Measurements from ENCODE around the gene HOMER2. TPM values are rescaled to one million over a fixed set of nuclear protein-coding genes. Genes with fewer than 3 reads are reported as not detected.

HOMER2 gene
- total and polyA plus RNA-seq, 2 donors (not counting 1 experiment from before 2014, with no cell fraction given) = 1.1 to 9.9 TPM

GRCh38 chr15:82993144-82993543 lies 40.6 kb upstream of the HOMER2 start:
- no peaks in the 10 kb centered on the region for H3K36me3 ChIP-seq (ENCODE audit: control insufficient read depth, insufficient read depth, low read length)
- TF ChIP-seq EZH2 (IDR thresholded peaks at IDR 0.05; ENCODE audit: low read length, missing control alignments) (no peak), CTCF (conservative IDR thresholded peaks at IDR 0.05 in 1 of 2, IDR thresholded peaks at IDR 0.05 in 1 of 2; ENCODE audit: low read depth in 1 of 2, low read length in 2 of 2) (no peak)
- no peaks in the 10 kb centered on the region for H4K20me1 ChIP-seq (ENCODE audit: control insufficient read depth, extremely low read depth, insufficient read depth, low read length)
- no peaks in the 10 kb centered on the region for H3K27me3 ChIP-seq (ENCODE audit: control insufficient read depth, insufficient read depth, low read length)
- no peak overlapping the region for H3K4me2 ChIP-seq (ENCODE audit: extremely low read depth, insufficient read depth, low read length)
- H3K4me3 ChIP-seq (replicated peaks in 1 of 4; ENCODE audit: control extremely low read depth in 1 of 4, insufficient read depth in 1 of 4, low read depth in 3 of 4, low read length in 4 of 4) = no peak overlapping the region
- H3K9me3 ChIP-seq (ENCODE audit: control insufficient read depth, insufficient read depth, low read depth, low read length) = no peaks in the 10 kb centered on the region
- no peaks in the 10 kb centered on the region for H3K79me2 ChIP-seq (ENCODE audit: control insufficient read depth, insufficient read depth, low read length)
- no peak overlapping the region for H3K9ac ChIP-seq (ENCODE audit: insufficient read depth, low read length)
- no peaks in the 10 kb centered on the region for H3K4me1 ChIP-seq (ENCODE audit: control insufficient read depth, extremely low read depth, insufficient read depth, low read length)
- H2AFZ ChIP-seq (ENCODE audit: low read length) = no peak overlapping the region
- no peak overlapping the region for H3K27ac ChIP-seq (ENCODE audit: insufficient read depth, low read length)
- no peak for DNase-seq (ENCODE audit: low read depth in 2 of 2)

GRCh38 chr15:82992436-82992998 lies 40.0 kb upstream of the HOMER2 start:
- Histone ChIP-seq H3K4me3 (replicated peaks in 1 of 4; ENCODE audit: control extremely low read depth in 1 of 4, insufficient read depth in 1 of 4, low read depth in 3 of 4, low read length in 4 of 4) (no peak overlapping the region), H3K9ac (ENCODE audit: insufficient read depth, low read length) (no peak overlapping the region), H4K20me1 (ENCODE audit: control insufficient read depth, extremely low read depth, insufficient read depth, low read length) (no peaks in the 10 kb centered on the region), H3K79me2 (ENCODE audit: control insufficient read depth, insufficient read depth, low read length) (peaks cover 2% of the 10 kb centered on the region), H3K36me3 (ENCODE audit: control insufficient read depth, insufficient read depth, low read length) (no peaks in the 10 kb centered on the region), H2AFZ (ENCODE audit: low read length) (no peak overlapping the region), H3K27me3 (ENCODE audit: control insufficient read depth, insufficient read depth, low read length) (no peaks in the 10 kb centered on the region), H3K4me1 (ENCODE audit: control insufficient read depth, extremely low read depth, insufficient read depth, low read length) (no peaks in the 10 kb centered on the region), H3K9me3 (ENCODE audit: control insufficient read depth, insufficient read depth, low read depth, low read length) (no peaks in the 10 kb centered on the region), H3K27ac (ENCODE audit: insufficient read depth, low read length) (no peak overlapping the region), H3K4me2 (ENCODE audit: extremely low read depth, insufficient read depth, low read length) (no peak overlapping the region)
- DNase-seq (ENCODE audit: low read depth in 2 of 2) = no peak
- TF ChIP-seq CTCF (conservative IDR thresholded peaks at IDR 0.05 in 1 of 2, IDR thresholded peaks at IDR 0.05 in 1 of 2; ENCODE audit: low read depth in 1 of 2, low read length in 2 of 2) (no peak), EZH2 (IDR thresholded peaks at IDR 0.05; ENCODE audit: low read length, missing control alignments) (no peak)

GRCh38 chr15:82986442-82986780 lies 33.9 kb upstream of the HOMER2 start:
- TF ChIP-seq CTCF (conservative IDR thresholded peaks at IDR 0.05 in 1 of 2, IDR thresholded peaks at IDR 0.05 in 1 of 2; ENCODE audit: low read depth in 1 of 2, low read length in 2 of 2) (no peak), EZH2 (IDR thresholded peaks at IDR 0.05; ENCODE audit: low read length, missing control alignments) (no peak)
- Histone ChIP-seq H3K4me3 (replicated peaks in 1 of 4; ENCODE audit: control extremely low read depth in 1 of 4, insufficient read depth in 1 of 4, low read depth in 3 of 4, low read length in 4 of 4) (peak overlapping the region; percentile 77 to 100 (median 94)), H4K20me1 (ENCODE audit: control insufficient read depth, extremely low read depth, insufficient read depth, low read length) (no peaks in the 10 kb centered on the region), H3K4me1 (ENCODE audit: control insufficient read depth, extremely low read depth, insufficient read depth, low read length) (peaks cover 6% of the 10 kb centered on the region), H2AFZ (ENCODE audit: low read length) (peak overlapping the region; percentile 93), H3K79me2 (ENCODE audit: control insufficient read depth, insufficient read depth, low read length) (peaks cover 15% of the 10 kb centered on the region), H3K27ac (ENCODE audit: insufficient read depth, low read length) (peak overlapping the region; percentile 77), H3K4me2 (ENCODE audit: extremely low read depth, insufficient read depth, low read length) (peak overlapping the region; percentile 98), H3K36me3 (ENCODE audit: control insufficient read depth, insufficient read depth, low read length) (no peaks in the 10 kb centered on the region), H3K9me3 (ENCODE audit: control insufficient read depth, insufficient read depth, low read depth, low read length) (no peaks in the 10 kb centered on the region), H3K9ac (ENCODE audit: insufficient read depth, low read length) (peak overlapping the region; percentile 70), H3K27me3 (ENCODE audit: control insufficient read depth, insufficient read depth, low read length) (no peaks in the 10 kb centered on the region)
- no peak for DNase-seq (ENCODE audit: low read depth in 2 of 2)

Measured in fibroblast of lung (primary cell).